GM12878 (cell line): ENCODE measurements around the gene NOL7. TPM values are rescaled to one million over a fixed set of nuclear protein-coding genes. Genes with fewer than 3 reads are reported as not detected.

ENCODE experiments used
- ATAC-seq: fragments of 200-7000 bp; cut with Tn5 transposase; 3 replicates; pipeline ENCODE4 v1.9.1; 2020; ENCODE audit warnings: mild to moderate bottlenecking, moderate library complexity
- BruUV-seq: library from RNA; stranded (reverse); fragments of 400-500 nt; replicated peaks from 2 replicates; lab custom pipeline; 2021; lab: Mats Ljungman, UMichigan
- CTCF ChIA-PET: fragments of 300-600 bp; sonication (Branson Sonifier 250); formaldehyde crosslinking; extraction: SDS; loops from one replicate; lab custom pipeline; 2021; ENCODE audit warnings: inconsistent platforms; lab: Yijun Ruan, JAX
- POLR2A ChIA-PET: fragments of 350-600 bp; formaldehyde crosslinking; extraction: SDS; loops from one replicate; lab custom pipeline; 2021; ENCODE audit warnings: inconsistent platforms; lab: Charles Lee
- RAD21 ChIA-PET: fragments of 300-600 bp; sonication (Branson Sonifier 250); formaldehyde crosslinking; loops from one replicate; lab custom pipeline; 2023; ENCODE audit warnings: antibody characterized with exemption; ENCODE audit not compliant: unreplicated experiment; lab: Charles Lee
- SMC1A ChIA-PET: fragments of 300-600 bp; sonication (Branson Sonifier 250); formaldehyde crosslinking; loops from one replicate; lab custom pipeline; 2023; ENCODE audit not compliant: unreplicated experiment, uncharacterized antibody; lab: Charles Lee
- DNase-seq: peaks from one replicate; pipeline ENCODE4 v3.0.0-alpha.2; 2011; ENCODE audit warnings: low read depth, low spot score
- FAIRE-seq: peaks from 3 replicates; lab custom pipeline; 2011; peaks lifted over from hg19 to GRCh38; lab: Jason Lieb, UNC
- H2AFZ ChIP-seq: 2 replicates; pipeline ENCODE4 v1.6.0; 2011; ENCODE audit warnings: low read depth, low read length, control low read depth; ENCODE audit not compliant: control insufficient read depth
- H3K27ac ChIP-seq: 2 replicates; pipeline ENCODE4 v1.5.1; 2011; ENCODE audit warnings: control low read depth; ENCODE audit not compliant: control insufficient read depth, insufficient read depth
- H3K27me3 ChIP-seq, 2 experiments: replicated peaks in 1 of 2; 2 replicates each; pipeline versions ENCODE4 v1.6.0 to v1.6.1; 2011; ENCODE audit warnings: low read length in 1 of 2; ENCODE audit not compliant: control insufficient read depth in 2 of 2, insufficient read depth in 2 of 2
- H3K36me3 ChIP-seq, 2 experiments: 2 replicates each; pipeline ENCODE4 v1.5.1; 2011; ENCODE audit warnings: low read length in 1 of 2; ENCODE audit not compliant: control insufficient read depth in 2 of 2, insufficient read depth in 2 of 2
- H3K4me1 ChIP-seq: 2 replicates; pipeline ENCODE4 v1.6.1; 2011; ENCODE audit warnings: mild to moderate bottlenecking, low read length, moderate library complexity, mixed read lengths; ENCODE audit not compliant: control insufficient read depth, insufficient read depth
- H3K4me2 ChIP-seq: 2 replicates; pipeline ENCODE4 v1.6.0; 2011; ENCODE audit warnings: control low read depth; ENCODE audit not compliant: control insufficient read depth, insufficient read depth
- H3K4me3 ChIP-seq: fragments of 200-600 bp; sonication (generic); 2 replicates; pipeline ENCODE4 v1.5.1; 2016
- H3K79me2 ChIP-seq: 2 replicates; pipeline ENCODE4 v1.6.0; 2011; ENCODE audit warnings: low read length; ENCODE audit not compliant: control insufficient read depth, insufficient read depth
- H3K9ac ChIP-seq: 2 replicates; pipeline ENCODE4 v1.8.0; 2011; ENCODE audit warnings: low read length, control low read depth, mixed read lengths; ENCODE audit not compliant: control insufficient read depth, insufficient read depth
- H3K9me3 ChIP-seq: replicated peaks from 3 replicates; pipeline ENCODE4 v1.5.1; 2011; ENCODE audit warnings: mild to moderate bottlenecking, low read length; ENCODE audit not compliant: control insufficient read depth, insufficient read depth
- H4K20me1 ChIP-seq: 2 replicates; pipeline ENCODE4 v1.6.0; 2011; ENCODE audit not compliant: control insufficient read depth, insufficient read depth
- WGBS: methylation state at CpG from one replicate; pipeline ENCODE4 v1.1.6; 2016; ENCODE audit warnings: low lambda C conversion rate; ENCODE audit not compliant: insufficient replicate concordance, insufficient coverage; ENCODE audit errors: missing lambda C conversion rate; 5-methylcytosine and 5-hydroxymethylcytosine counted together
- in situ Hi-C: fragments of 300-500 bp; cut with MboI; formaldehyde crosslinking; loops from 9 replicates; pipeline ENCODE4 v1.14.3; 2018; ENCODE audit warnings: mixed read lengths
- intact Hi-C: fragments of 100-400 bp; cut with micrococcal nuclease; formaldehyde crosslinking; loops from one replicate; pipeline ENCODE4 v1.14.2; 2022; ENCODE audit not compliant: unreplicated experiment
- polyA plus RNA-seq, 11 experiments: library from polyadenylated mRNA; depleted of rRNA in 4 of 11; unstranded in 6 of 11; stranded (reverse) in 5 of 11; fragments of >200 nt; fragmentation: Nextera tagmentation in 4 of 11; fragmentation: Illumina TruSeq in 1 of 11; extraction: Ambion mirVana in 4 of 11; extraction: Trizol in 1 of 11; gene quantifications; 1 replicate in 1 of 11; 2 replicates in 10 of 11; pipeline versions ENCODE4 v1.2.1 to v1.2.3, GENCODE V29; 2011 to 2016; ENCODE audit warnings: inconsistent platforms in 2 of 11, missing spikeins in 2 of 11, low read depth in 1 of 11
- total RNA-seq, 4 experiments: library from RNA; depleted of rRNA in 3 of 4; stranded (reverse); fragments of >200 nt in 3 of 4; fragmentation: Illumina TruSeq in 1 of 4; extraction: Trizol in 1 of 4; gene quantifications; 2 replicates each; pipeline versions ENCODE4 v1.2.1 to v1.2.3, GENCODE V29; 2013 to 2021
- TF ChIP-seq, protein P1 (sequence below): fragments of 450-650 bp; IDR thresholded peaks from 2 replicates; pipeline ENCODE4 v1.6.1; 2016; ENCODE audit warnings: mild to moderate bottlenecking
- TF ChIP-seq, protein P2 (sequence below): fragments of 450-650 bp; IDR thresholded peaks from 2 replicates; pipeline ENCODE4 v1.6.1; 2018; ENCODE audit warnings: mild to moderate bottlenecking, low read depth, moderate library complexity; ENCODE audit not compliant: partially characterized antibody

NOL7 gene
- total and polyA plus RNA-seq, 10 of the 15 experiments (the other 5 are each of a cell fraction or from before 2014, with no cell fraction given) = 12.2 to 222 (median 86.2) TPM

- ATAC-seq (no peak), DNase-seq (no peak), FAIRE-seq (no peak)
- BruUV-seq = TSS peak; percentile 91
- in situ Hi-C loops = no loop called here
- SMC1A ChIA-PET = interaction anchor here (1.0 to 3.1 kb wide), 14 partner anchors 10 to 378 kb away, joined by 3 to 30 read pairs (median 5); partner anchors contain the start of gene NOL7
- POLR2A ChIA-PET = interaction anchor here (1.0 to 2.3 kb wide), 2 partner anchors 41 to 56 kb away, joined by 3 to 11 read pairs; partner anchors contain the start of gene NOL7
- Histone ChIP-seq H3K27ac (peak overlapping the region; percentile 96), H3K27me3 (no peaks in the 10 kb centered on the region), H3K79me2 (peaks cover 8% of the 10 kb centered on the region), H3K4me3 (peak overlapping the region; percentile 93), H3K4me2 (peak overlapping the region; percentile 99), H3K9ac (peak overlapping the region; percentile 92), H3K4me1 (peaks cover 4% of the 10 kb centered on the region), H3K36me3 (no peaks in the 10 kb centered on the region), H4K20me1 (no peaks in the 10 kb centered on the region), H3K9me3 (no peaks in the 10 kb centered on the region), H2AFZ (peak overlapping the region; percentile 79)
- CTCF ChIA-PET = interaction anchor here (1.0 to 3.7 kb wide), 15 partner anchors 11 to 246 kb away, joined by 3 to 45 read pairs (median 11); partner anchors contain the start of gene TBC1D7
- intact Hi-C loops = loop anchor here (1.0 to 2.0 kb wide), 5 partner anchors 41 to 237 kb away; partner anchors contain the start of genes GFOD1 and NOL7
- RAD21 ChIA-PET = interaction anchor here (0.9 to 3.1 kb wide), 18 partner anchors 42 to 299 kb away, joined by 3 to 42 read pairs (median 11); partner anchors contain the start of genes GFOD1 and NOL7
- WGBS = 29% methylated on average over 14 of the region's 14 CpGs
- TF ChIP-seq, protein P1, sequence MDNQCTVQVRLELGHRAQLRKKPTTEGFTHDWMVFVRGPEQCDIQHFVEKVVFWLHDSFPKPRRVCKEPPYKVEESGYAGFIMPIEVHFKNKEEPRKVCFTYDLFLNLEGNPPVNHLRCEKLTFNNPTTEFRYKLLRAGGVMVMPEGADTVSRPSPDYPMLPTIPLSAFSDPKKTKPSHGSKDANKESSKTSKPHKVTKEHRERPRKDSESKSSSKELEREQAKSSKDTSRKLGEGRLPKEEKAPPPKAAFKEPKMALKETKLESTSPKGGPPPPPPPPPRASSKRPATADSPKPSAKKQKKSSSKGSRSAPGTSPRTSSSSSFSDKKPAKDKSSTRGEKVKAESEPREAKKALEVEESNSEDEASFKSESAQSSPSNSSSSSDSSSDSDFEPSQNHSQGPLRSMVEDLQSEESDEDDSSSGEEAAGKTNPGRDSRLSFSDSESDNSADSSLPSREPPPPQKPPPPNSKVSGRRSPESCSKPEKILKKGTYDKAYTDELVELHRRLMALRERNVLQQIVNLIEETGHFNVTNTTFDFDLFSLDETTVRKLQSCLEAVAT = peak; percentile 65; the same call in 1 of the 2 replicates
- TF ChIP-seq, protein P2, sequence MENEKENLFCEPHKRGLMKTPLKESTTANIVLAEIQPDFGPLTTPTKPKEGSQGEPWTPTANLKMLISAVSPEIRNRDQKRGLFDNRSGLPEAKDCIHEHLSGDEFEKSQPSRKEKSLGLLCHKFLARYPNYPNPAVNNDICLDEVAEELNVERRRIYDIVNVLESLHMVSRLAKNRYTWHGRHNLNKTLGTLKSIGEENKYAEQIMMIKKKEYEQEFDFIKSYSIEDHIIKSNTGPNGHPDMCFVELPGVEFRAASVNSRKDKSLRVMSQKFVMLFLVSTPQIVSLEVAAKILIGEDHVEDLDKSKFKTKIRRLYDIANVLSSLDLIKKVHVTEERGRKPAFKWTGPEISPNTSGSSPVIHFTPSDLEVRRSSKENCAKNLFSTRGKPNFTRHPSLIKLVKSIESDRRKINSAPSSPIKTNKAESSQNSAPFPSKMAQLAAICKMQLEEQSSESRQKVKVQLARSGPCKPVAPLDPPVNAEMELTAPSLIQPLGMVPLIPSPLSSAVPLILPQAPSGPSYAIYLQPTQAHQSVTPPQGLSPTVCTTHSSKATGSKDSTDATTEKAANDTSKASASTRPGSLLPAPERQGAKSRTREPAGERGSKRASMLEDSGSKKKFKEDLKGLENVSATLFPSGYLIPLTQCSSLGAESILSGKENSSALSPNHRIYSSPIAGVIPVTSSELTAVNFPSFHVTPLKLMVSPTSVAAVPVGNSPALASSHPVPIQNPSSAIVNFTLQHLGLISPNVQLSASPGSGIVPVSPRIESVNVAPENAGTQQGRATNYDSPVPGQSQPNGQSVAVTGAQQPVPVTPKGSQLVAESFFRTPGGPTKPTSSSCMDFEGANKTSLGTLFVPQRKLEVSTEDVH = no peak
Measured at GRCh38 chr6:13573669-13574110, 41.4 kb upstream of the NOL7 start.
